Activated CD8-positive, alpha-beta T cell treated with anti-CD3 and anti-CD28 coated beads, Interleukin-2, amount 10 ng/mL, durations not matched to agents 7 days and 5 days (primary cell): Measurements from ENCODE around the gene TARBP2. TPM values are rescaled to one million over a fixed set of nuclear protein-coding genes. Genes with fewer than 3 reads are reported as not detected.

ENCODE experiments used
- ATAC-seq: fragments of 150-1000 bp; cut with Tn5 transposase; one replicate; pipeline ENCODE4 v1.10.0; 2021; ENCODE audit warnings: moderate library complexity
- CTCF ChIA-PET: fragments of 350-600 bp; sonication (Branson Sonifier 250); formaldehyde crosslinking; loops from one replicate; lab custom pipeline; 2021; ENCODE audit warnings: antibody characterized with exemption; lab: Charles Lee
- POLR2A ChIA-PET: fragments of 350-600 bp; sonication (Branson Sonifier 250); formaldehyde crosslinking; loops from one replicate; lab custom pipeline; 2021; ENCODE audit warnings: antibody characterized with exemption; lab: Charles Lee
- DNase-seq: peaks from one replicate; pipeline ENCODE4 v3.0.0-alpha.2; 2020
- H3K27ac Mint-ChIP-seq: one replicate; pipeline ENCODE4 v1.8.0; 2021; ENCODE audit warnings: mild to moderate bottlenecking, mixed read lengths
- H3K27me3 Mint-ChIP-seq: one replicate; pipeline ENCODE4 v1.8.0; 2021; ENCODE audit warnings: low read depth, mixed read lengths
- H3K36me3 Mint-ChIP-seq: one replicate; pipeline ENCODE4 v1.8.0; 2021; ENCODE audit warnings: low read depth, mixed read lengths
- H3K4me1 Mint-ChIP-seq: one replicate; pipeline ENCODE4 v1.8.0; 2021; ENCODE audit warnings: low read depth, mixed read lengths
- H3K4me3 Mint-ChIP-seq: one replicate; pipeline ENCODE4 v1.8.0; 2021; ENCODE audit warnings: mild to moderate bottlenecking, mixed read lengths
- H3K9me3 Mint-ChIP-seq: one replicate; pipeline ENCODE4 v1.8.0; 2022; ENCODE audit warnings: mixed read lengths; ENCODE audit not compliant: insufficient read depth
- total RNA-seq, 2 experiments: library from RNA; stranded (reverse); gene quantifications; one replicate each; pipeline ENCODE4 v1.2.3, GENCODE V29; 2021

TARBP2 gene
- total RNA-seq, 2 experiments from 2014 or later = 30.3 to 36.9 TPM

DNA sequence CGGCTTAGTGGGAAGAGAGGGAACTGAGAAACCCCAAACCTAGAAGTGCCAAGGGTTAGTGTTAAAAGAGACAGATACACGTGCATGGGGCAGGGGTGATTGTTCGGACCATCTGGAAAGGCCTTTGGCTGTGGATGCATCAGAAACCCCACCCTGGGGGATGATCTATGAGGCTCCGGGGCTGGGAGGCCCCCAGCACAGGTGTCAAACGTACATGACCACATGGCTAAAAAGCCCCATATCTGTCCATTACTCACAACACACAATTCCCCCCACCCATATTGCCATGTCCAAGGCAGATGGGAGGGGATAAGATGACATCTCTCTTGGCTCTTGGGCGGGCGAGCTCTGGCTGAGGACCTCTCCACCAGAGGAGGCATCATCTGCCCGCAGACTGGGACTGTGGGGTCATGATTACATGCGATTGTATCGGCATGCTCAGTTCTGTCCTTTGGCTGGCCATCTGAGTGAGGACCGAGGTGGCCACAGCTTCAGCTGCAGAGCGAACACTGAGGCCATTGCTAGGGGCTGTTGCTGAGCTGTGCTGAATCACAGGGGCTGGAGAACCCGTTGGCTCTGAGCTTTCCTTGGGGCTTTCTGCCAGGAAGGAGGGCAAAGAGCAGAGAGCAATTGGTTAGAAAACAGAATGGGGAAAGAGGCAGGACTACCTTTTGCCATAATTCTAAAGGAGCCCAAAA is 15.8 kb downstream of the TARBP2 start:
- Mint-ChIP-seq H3K27me3 (no peaks in the 10 kb centered on the region), H3K4me3 (no peak overlapping the region), H3K36me3 (peaks cover 36% of the 10 kb centered on the region), H3K4me1 (peaks cover 16% of the 10 kb centered on the region), H3K27ac (no peak overlapping the region), H3K9me3 (no peaks in the 10 kb centered on the region)
- ATAC-seq (no peak), DNase-seq (no peak)
- CTCF ChIA-PET = interaction anchor here (1.2 to 5.6 kb wide), 5 partner anchors 8 to 164 kb away, joined by 4 to 25 read pairs (median 10); partner anchors contain the start of gene ATP5MC2
- POLR2A ChIA-PET = no interaction called here

DNA sequence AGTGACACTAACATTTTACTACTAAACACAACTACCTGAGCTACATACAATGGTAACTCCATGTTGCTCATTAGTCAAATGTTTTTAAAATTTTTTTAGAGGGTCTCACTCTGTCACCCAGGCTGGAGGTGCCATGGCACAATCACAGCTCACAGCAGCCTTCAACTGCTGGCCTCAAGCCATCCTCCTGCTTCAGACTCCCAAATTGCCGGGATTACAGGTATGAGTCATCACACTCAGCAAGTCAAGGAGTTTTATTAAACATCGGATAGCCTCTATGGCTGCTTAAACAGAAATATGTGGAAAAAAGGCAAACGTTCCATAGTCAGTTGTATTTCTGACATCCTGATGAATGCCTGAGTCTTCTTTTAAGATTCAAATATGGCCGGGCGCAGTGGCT is 17.3 kb downstream of the TARBP2 start:
- ChIA-PET CTCF (interaction anchor here (1.4 to 5.6 kb wide), 5 partner anchors 10 to 166 kb away, joined by 3 to 25 read pairs (median 5); no protein-coding TSS in a partner anchor), POLR2A (no interaction called here)

DNA sequence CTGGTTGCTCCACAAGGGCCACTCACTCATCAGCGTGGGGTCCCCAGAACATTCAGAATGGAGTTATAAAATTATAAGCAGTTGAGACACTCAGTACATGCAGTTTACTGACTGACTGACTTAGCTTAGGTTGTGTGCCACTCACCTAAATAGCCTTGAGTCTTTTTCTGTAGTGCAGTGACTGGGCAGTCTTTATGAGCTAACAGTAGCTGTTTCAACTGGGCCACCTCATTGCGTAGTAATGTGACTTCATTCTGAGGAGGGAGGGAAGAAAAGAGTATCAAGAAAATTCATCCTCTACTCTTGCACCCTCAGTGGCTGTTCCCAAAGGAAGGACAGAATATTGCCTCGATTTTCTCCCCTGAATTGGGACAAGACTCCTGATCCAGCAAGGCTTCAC is 22.0 kb downstream of the TARBP2 start:
- DNase-seq (no peak), ATAC-seq (no peak)
- CTCF ChIA-PET = interaction anchor here (0.7 to 3.1 kb wide), 3 partner anchors 20 to 153 kb away, joined by 3 to 16 read pairs (median 3); partner anchors contain the start of genes ATP5MC2 and TARBP2
- no peak overlapping the region for H3K27ac Mint-ChIP-seq
- peaks cover 2% of the 10 kb centered on the region for H3K4me1 Mint-ChIP-seq
- no peak overlapping the region for H3K4me3 Mint-ChIP-seq
- POLR2A ChIA-PET = interaction anchor here (0.6 kb wide), 1 partner anchor 22 kb away, joined by 3 read pairs; no protein-coding TSS in a partner anchor
- H3K36me3 Mint-ChIP-seq = peaks cover 19% of the 10 kb centered on the region
- H3K27me3 Mint-ChIP-seq = no peaks in the 10 kb centered on the region
- H3K9me3 Mint-ChIP-seq = no peaks in the 10 kb centered on the region

More for the DNA sequence above, 17.3 kb downstream of the TARBP2 start:
- Mint-ChIP-seq H3K36me3 (peaks cover 45% of the 10 kb centered on the region), H3K4me1 (peaks cover 16% of the 10 kb centered on the region), H3K27ac (no peak overlapping the region), H3K27me3 (no peaks in the 10 kb centered on the region), H3K4me3 (no peak overlapping the region), H3K9me3 (no peaks in the 10 kb centered on the region)
- ATAC-seq = no peak
- DNase-seq = no peak

DNA sequence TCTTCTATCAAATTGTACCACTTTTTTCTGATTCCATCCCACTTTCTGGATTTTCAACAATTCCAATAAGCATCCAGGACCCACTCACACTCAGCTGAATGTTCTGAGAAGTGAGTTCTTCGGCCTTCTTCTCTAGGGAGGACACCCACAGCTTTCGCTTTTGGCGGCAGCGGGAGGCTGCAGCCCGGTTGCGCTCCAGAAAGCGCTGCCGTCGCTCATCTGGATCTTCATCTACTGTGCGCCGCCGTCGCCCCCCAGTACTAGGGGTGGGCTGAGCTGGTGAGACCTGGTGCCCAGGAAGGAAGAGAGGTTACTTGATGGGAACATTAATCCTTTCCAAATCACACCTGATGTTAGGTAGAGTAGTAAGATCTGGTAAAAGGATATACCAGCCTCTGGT is 23.4 kb downstream of the TARBP2 start:
- DNase-seq (no peak), ATAC-seq (no peak)
- H3K9me3 Mint-ChIP-seq = no peaks in the 10 kb centered on the region
- H3K4me1 Mint-ChIP-seq = peaks cover 2% of the 10 kb centered on the region
- H3K27ac Mint-ChIP-seq = no peak overlapping the region
- CTCF ChIA-PET = interaction anchor here (0.7 to 1.1 kb wide), 2 partner anchors 19 to 172 kb away, joined by 3 to 5 read pairs; no protein-coding TSS in a partner anchor
- POLR2A ChIA-PET = no interaction called here
- no peak overlapping the region for H3K4me3 Mint-ChIP-seq
- no peaks in the 10 kb centered on the region for H3K27me3 Mint-ChIP-seq
- peaks cover 22% of the 10 kb centered on the region for H3K36me3 Mint-ChIP-seq

DNA sequence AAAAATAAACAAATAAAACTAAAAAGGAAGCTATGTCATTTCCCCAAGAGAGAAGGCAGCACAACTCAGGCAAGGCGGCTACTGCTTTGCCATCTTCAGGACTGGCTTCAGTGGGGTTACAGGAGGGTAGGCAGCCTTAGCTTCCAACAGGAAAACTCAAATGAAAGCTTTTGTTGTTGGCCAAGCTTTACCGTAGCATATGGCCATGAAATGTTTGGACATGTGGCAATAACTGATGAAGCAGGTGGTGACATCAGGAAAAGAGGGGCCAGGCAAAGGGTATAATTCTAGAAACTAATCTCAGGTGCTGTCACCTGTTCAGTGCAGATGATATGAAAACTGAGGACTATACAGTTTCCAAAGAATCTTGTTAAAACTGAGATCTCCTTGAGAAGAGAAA is 29.0 kb downstream of the TARBP2 start:
- Mint-ChIP-seq H3K27ac (no peak overlapping the region), H3K9me3 (no peaks in the 10 kb centered on the region), H3K4me1 (no peaks in the 10 kb centered on the region), H3K27me3 (no peaks in the 10 kb centered on the region), H3K36me3 (peaks cover 29% of the 10 kb centered on the region), H3K4me3 (no peak overlapping the region)
- ChIA-PET CTCF (interaction anchor here (0.5 to 1.1 kb wide), 2 partner anchors 12 to 22 kb away, joined by 3 read pairs; no protein-coding TSS in a partner anchor), POLR2A (no interaction called here)
- ATAC-seq (no peak), DNase-seq (no peak)

DNA sequence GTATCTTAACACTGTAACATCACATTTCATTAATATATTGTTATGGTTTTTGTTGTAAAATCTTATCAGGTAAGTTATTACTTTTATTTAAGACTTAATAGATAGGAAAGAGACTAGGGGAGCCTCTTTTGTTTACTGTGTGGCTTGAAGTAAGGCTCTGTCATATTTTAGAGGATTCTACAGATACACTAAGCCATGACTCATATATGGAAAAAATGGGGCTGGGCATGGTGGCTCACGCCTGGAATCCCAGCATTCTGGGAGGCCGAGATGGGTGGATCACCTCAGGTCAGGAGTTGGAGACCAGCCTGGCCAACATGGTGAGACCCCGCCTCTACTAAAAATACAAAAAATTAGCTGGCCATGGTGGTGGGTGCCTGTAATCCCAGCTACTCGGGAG is 29.8 kb downstream of the TARBP2 start:
- ChIA-PET POLR2A (no interaction called here), CTCF (no interaction called here)
- Mint-ChIP-seq H3K4me1 (no peaks in the 10 kb centered on the region), H3K4me3 (no peak overlapping the region), H3K36me3 (peaks cover 31% of the 10 kb centered on the region), H3K27me3 (no peaks in the 10 kb centered on the region), H3K27ac (no peak overlapping the region), H3K9me3 (no peaks in the 10 kb centered on the region)
- DNase-seq (no peak), ATAC-seq (no peak)

DNA sequence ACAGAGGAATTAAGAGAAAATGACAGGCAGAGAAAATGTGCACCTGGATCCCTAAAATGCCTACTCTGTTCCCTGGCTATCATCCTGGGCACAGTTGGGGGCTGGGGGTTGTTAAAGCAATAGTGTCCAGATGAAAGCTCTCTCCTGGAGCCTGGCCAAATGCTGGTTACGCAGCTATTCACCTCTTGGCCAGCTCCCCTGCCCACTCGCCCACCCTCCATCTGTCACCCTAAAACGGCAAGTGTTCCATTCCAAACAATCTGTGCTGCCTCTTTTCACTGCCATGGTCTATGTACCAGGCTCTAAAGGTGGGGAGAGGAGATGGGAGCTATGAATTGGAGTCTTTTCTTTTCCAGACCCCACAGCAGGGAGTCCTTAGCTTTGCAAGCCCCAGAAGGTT is 30.9 kb downstream of the TARBP2 start:
- Mint-ChIP-seq H3K9me3 (no peaks in the 10 kb centered on the region), H3K4me1 (no peaks in the 10 kb centered on the region), H3K4me3 (no peak overlapping the region), H3K27me3 (no peaks in the 10 kb centered on the region), H3K36me3 (peaks cover 35% of the 10 kb centered on the region), H3K27ac (no peak overlapping the region)
- CTCF ChIA-PET = interaction anchor here (0.9 to 1.4 kb wide), 3 partner anchors 11 to 212 kb away, joined by 3 read pairs; no protein-coding TSS in a partner anchor
- DNase-seq (no peak), ATAC-seq (no peak)
- POLR2A ChIA-PET = interaction anchor here (0.6 kb wide), 1 partner anchor 803 kb away, joined by 4 read pairs; no protein-coding TSS in a partner anchor

DNA sequence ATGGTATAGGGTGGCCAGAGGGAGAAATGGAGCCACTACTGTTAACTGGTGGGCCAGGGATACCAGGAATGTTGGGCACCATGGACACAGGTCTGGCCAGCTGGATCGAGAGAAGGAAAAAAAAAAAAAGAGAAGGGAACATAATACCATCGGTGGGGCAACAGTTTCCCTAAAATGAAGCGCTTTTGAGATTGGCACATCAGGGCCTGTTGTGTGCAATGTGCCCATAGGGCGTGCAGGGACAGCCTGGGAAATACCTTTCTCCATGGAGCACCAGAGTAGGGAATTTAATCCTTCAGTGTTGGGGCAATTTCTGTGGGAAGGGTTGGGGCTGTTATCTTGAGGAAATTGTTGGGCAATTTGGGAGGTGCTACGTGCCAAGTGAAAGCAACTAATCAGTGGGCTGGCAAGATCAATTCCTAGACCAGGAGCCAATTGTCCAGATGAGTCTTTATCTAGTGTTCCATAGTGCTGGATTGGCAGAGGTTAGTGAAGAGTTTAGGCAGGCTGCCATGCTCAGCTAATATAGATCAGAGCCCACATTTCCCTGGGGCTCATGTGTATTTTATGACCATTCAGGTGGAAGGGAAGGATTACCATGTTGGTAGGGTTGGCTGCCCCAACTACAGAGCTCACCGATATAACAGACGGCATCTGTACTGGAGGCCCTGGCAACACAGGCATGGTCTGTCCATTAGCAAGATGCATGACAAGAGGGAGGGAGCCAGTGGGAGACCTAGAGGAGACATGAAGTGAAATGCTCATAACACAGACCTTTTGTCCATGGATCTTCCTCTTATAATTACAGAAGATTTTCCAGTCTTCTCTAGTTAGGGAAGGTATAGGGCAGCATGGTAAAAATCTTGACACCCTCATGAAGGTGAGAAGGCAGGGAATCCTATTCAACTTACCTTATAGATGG is 31.7 kb downstream of the TARBP2 start:
- CTCF ChIA-PET = interaction anchor here (0.9 to 1.4 kb wide), 3 partner anchors 10 to 211 kb away, joined by 3 read pairs; no protein-coding TSS in a partner anchor
- no peaks in the 10 kb centered on the region for H3K4me1 Mint-ChIP-seq
- ATAC-seq = no peak
- no peaks in the 10 kb centered on the region for H3K27me3 Mint-ChIP-seq
- H3K36me3 Mint-ChIP-seq = peaks cover 39% of the 10 kb centered on the region
- H3K4me3 Mint-ChIP-seq = no peak overlapping the region
- H3K9me3 Mint-ChIP-seq = no peaks in the 10 kb centered on the region
- no peak overlapping the region for H3K27ac Mint-ChIP-seq
- DNase-seq = no peak
- POLR2A ChIA-PET = no interaction called here

DNA sequence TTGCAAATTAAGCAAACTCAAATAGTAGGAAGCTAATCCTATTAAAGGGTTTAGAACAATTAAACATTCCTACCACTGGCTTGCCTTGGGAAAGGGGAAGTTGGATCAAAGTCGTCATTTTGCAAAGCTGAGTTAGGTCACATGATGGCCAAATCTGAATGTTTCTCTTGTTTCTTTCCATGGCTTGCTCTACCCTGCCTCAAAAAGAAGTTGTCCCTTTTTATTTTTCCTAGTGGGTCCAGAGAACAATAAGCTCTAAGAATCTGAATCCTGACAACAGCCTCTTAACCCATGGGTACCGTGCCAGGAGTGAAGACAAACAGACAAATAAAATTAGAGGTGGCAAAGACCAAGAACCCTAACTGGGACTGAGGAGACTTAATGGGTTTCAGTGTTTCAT is 32.4 kb downstream of the TARBP2 start:
- Mint-ChIP-seq H3K4me3 (no peak overlapping the region), H3K27me3 (no peaks in the 10 kb centered on the region), H3K27ac (no peak overlapping the region), H3K36me3 (peaks cover 39% of the 10 kb centered on the region), H3K9me3 (no peaks in the 10 kb centered on the region), H3K4me1 (no peaks in the 10 kb centered on the region)
- DNase-seq = no peak
- no peak for ATAC-seq
- CTCF ChIA-PET = no interaction called here
- POLR2A ChIA-PET = no interaction called here

DNA sequence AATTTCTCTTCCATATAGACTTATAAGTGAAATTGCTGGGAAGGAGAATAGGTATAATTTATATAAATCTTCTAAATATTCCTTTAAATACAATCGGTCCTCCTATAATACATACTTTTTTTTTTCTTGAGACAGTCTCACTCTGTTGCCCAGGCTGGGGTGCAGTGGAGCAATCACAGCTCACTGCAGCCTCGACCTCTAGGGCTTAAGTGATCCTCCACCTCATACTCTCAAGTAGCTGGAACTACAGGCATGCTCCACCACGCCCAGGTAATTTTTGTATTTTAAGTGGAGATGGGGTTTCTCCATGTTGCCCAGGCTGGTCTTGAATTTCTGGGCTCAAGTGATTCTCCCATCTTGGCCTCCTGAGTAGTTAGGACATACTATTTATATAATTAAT is 35.9 kb downstream of the TARBP2 start:
- no peak overlapping the region for H3K27ac Mint-ChIP-seq
- H3K27me3 Mint-ChIP-seq = no peaks in the 10 kb centered on the region
- ChIA-PET POLR2A (no interaction called here), CTCF (no interaction called here)
- no peaks in the 10 kb centered on the region for H3K4me1 Mint-ChIP-seq
- ATAC-seq (no peak), DNase-seq (no peak)
- no peaks in the 10 kb centered on the region for H3K9me3 Mint-ChIP-seq
- peaks cover 40% of the 10 kb centered on the region for H3K36me3 Mint-ChIP-seq
- no peak overlapping the region for H3K4me3 Mint-ChIP-seq

DNA sequence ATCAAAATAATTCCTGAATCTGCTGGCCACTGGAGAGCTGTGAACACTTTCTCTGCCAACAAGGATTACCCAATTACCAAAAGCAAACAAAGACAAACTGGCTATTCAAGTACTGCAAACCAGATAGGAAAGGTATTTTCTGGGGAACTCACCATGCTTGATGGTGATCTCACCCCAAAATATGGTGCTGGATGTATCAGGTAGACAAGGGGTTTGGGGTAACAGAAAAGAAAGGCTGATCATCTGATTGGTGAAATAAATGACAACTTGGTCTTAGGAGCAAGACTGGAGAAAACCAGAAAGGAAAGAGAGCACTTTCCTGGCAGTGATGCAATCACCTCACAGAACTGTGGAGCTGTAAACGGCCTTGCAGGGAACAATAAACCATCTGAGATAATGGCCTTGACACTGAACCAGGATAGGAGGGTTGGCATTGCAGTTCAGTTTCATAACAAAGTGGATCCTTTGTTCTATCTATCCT is 37.2 kb downstream of the TARBP2 start:
- ChIA-PET CTCF (interaction anchor here (0.7 to 2.0 kb wide), 3 partner anchors 30 to 208 kb away, joined by 3 to 10 read pairs (median 3); partner anchors contain the start of gene ATP5MC2), POLR2A (interaction anchor here (1.0 kb wide), 1 partner anchor 140 kb away, joined by 4 read pairs; no protein-coding TSS in a partner anchor)
- no peak overlapping the region for H3K4me3 Mint-ChIP-seq
- no peaks in the 10 kb centered on the region for H3K9me3 Mint-ChIP-seq
- no peak for ATAC-seq
- no peak for DNase-seq
- no peak overlapping the region for H3K27ac Mint-ChIP-seq
- no peaks in the 10 kb centered on the region for H3K27me3 Mint-ChIP-seq
- peaks cover 31% of the 10 kb centered on the region for H3K36me3 Mint-ChIP-seq
- H3K4me1 Mint-ChIP-seq = no peaks in the 10 kb centered on the region
